H1 (cell line): ENCODE measurements around the gene AAGAB. TPM values are rescaled to one million over a fixed set of nuclear protein-coding genes. Genes with fewer than 3 reads are reported as not detected.

Experiments used
- BACH1 ChIP-seq: IDR thresholded peaks from 2 replicates; pipeline ENCODE4 v1.6.1; 2012; ENCODE audit warnings: low read length, improper control_type of control experiment
- EZH2 ChIP-seq: fragments of 200-600 bp; sonication (generic); IDR thresholded peaks from 2 replicates; pipeline ENCODE4 v1.7.1; 2012; ENCODE audit warnings: low read depth, mild to moderate bottlenecking, moderate library complexity, low read length, inconsistent platforms; ENCODE audit not compliant: severe bottlenecking
- GABPA ChIP-seq: IDR thresholded peaks from 2 replicates; pipeline ENCODE4 v1.6.1; 2011; ENCODE audit warnings: mild to moderate bottlenecking, low read length, moderate library complexity, borderline replicate concordance; ENCODE audit not compliant: insufficient read depth
- HDAC2 ChIP-seq, 2 experiments: fragments of 300-600 bp in 1 of 2; sonication (generic) in 1 of 2; IDR thresholded peaks; 2 replicates each; pipeline ENCODE4 v1.6.1; 2011 to 2012; ENCODE audit warnings: low read depth in 2 of 2, low read length in 2 of 2, mild to moderate bottlenecking in 2 of 2, moderate library complexity in 2 of 2, borderline replicate concordance in 1 of 2, inconsistent platforms in 1 of 2
- SIRT6 ChIP-seq: IDR thresholded peaks from one replicate; pipeline ENCODE4 v1.7.1; 2012; ENCODE audit warnings: low read length, inconsistent platforms
- SP1 ChIP-seq: IDR thresholded peaks from 2 replicates; pipeline ENCODE4 v1.6.1; 2011; ENCODE audit warnings: low read depth, low read length
- TAF7 ChIP-seq: optimal IDR thresholded peaks from 2 replicates; pipeline ENCODE3; 2011; ENCODE audit warnings: low read depth, mild to moderate bottlenecking, inconsistent platforms, low read length, moderate library complexity, borderline replicate concordance
- polyA plus RNA-seq, 7 experiments: library from polyadenylated mRNA; depleted of rRNA in 3 of 7; stranded (reverse) in 5 of 7; unstranded in 2 of 7; fragments of >200 nt in 5 of 7; fragments of 200-250 nt in 2 of 7; gene quantifications; 1 replicate in 5 of 7; 2 replicates in 1 of 7; 4 replicates in 1 of 7; pipeline versions ENCODE4 v1.2.1 to v1.2.3, GENCODE V29; 2011 to 2013; ENCODE audit warnings: missing spikeins in 2 of 7, mixed read lengths in 2 of 7
- total RNA-seq: library from RNA; stranded (reverse); fragmentation: NEBNext Ultra II Directional; extraction: Animal tissue kit (Norgen Biotek cat#: 25700); gene quantifications from 2 replicates; pipeline ENCODE4 v1.2.1, GENCODE V29; 2021
- TF ChIP-seq, protein P1 (sequence below): fragments of 300-600 bp; sonication (generic); IDR thresholded peaks from 2 replicates; pipeline ENCODE4 v1.7.1; 2012; ENCODE audit warnings: low read length, moderate library complexity, mild to moderate bottlenecking, inconsistent platforms; ENCODE audit not compliant: insufficient replicate concordance
- TF ChIP-seq, protein P2 (sequence below): IDR thresholded peaks from 2 replicates; pipeline ENCODE4 v1.6.1; 2011; ENCODE audit warnings: low read depth, mild to moderate bottlenecking, low read length; ENCODE audit not compliant: insufficient read depth

The AAGAB gene
- total and polyA plus RNA-seq, 2 of the 8 experiments (the other 6 are each of a cell fraction or from before 2014, with no cell fraction given), result 20.1 to 45.9 TPM

DNA sequence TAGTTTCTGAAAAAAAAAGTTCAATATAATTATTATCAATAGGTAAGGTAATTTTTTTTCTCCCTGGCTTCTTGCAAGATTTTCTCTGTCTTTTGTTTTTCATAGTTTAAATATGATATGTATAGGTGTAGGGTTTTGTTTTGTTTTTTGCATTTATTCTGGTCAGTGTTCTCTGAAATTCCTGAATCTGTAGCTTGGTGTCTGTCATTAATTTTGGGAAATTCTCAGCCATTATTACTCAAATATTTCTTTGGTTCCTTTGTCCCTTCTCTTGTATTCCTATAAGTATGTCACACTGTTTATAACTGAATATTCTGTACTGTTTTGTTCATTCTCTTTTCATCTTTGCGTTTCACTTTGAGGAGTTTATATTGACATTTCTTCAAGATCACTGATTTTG, 22.2 kb upstream of the AAGAB start (continued):
- TF ChIP-seq, protein P1, sequence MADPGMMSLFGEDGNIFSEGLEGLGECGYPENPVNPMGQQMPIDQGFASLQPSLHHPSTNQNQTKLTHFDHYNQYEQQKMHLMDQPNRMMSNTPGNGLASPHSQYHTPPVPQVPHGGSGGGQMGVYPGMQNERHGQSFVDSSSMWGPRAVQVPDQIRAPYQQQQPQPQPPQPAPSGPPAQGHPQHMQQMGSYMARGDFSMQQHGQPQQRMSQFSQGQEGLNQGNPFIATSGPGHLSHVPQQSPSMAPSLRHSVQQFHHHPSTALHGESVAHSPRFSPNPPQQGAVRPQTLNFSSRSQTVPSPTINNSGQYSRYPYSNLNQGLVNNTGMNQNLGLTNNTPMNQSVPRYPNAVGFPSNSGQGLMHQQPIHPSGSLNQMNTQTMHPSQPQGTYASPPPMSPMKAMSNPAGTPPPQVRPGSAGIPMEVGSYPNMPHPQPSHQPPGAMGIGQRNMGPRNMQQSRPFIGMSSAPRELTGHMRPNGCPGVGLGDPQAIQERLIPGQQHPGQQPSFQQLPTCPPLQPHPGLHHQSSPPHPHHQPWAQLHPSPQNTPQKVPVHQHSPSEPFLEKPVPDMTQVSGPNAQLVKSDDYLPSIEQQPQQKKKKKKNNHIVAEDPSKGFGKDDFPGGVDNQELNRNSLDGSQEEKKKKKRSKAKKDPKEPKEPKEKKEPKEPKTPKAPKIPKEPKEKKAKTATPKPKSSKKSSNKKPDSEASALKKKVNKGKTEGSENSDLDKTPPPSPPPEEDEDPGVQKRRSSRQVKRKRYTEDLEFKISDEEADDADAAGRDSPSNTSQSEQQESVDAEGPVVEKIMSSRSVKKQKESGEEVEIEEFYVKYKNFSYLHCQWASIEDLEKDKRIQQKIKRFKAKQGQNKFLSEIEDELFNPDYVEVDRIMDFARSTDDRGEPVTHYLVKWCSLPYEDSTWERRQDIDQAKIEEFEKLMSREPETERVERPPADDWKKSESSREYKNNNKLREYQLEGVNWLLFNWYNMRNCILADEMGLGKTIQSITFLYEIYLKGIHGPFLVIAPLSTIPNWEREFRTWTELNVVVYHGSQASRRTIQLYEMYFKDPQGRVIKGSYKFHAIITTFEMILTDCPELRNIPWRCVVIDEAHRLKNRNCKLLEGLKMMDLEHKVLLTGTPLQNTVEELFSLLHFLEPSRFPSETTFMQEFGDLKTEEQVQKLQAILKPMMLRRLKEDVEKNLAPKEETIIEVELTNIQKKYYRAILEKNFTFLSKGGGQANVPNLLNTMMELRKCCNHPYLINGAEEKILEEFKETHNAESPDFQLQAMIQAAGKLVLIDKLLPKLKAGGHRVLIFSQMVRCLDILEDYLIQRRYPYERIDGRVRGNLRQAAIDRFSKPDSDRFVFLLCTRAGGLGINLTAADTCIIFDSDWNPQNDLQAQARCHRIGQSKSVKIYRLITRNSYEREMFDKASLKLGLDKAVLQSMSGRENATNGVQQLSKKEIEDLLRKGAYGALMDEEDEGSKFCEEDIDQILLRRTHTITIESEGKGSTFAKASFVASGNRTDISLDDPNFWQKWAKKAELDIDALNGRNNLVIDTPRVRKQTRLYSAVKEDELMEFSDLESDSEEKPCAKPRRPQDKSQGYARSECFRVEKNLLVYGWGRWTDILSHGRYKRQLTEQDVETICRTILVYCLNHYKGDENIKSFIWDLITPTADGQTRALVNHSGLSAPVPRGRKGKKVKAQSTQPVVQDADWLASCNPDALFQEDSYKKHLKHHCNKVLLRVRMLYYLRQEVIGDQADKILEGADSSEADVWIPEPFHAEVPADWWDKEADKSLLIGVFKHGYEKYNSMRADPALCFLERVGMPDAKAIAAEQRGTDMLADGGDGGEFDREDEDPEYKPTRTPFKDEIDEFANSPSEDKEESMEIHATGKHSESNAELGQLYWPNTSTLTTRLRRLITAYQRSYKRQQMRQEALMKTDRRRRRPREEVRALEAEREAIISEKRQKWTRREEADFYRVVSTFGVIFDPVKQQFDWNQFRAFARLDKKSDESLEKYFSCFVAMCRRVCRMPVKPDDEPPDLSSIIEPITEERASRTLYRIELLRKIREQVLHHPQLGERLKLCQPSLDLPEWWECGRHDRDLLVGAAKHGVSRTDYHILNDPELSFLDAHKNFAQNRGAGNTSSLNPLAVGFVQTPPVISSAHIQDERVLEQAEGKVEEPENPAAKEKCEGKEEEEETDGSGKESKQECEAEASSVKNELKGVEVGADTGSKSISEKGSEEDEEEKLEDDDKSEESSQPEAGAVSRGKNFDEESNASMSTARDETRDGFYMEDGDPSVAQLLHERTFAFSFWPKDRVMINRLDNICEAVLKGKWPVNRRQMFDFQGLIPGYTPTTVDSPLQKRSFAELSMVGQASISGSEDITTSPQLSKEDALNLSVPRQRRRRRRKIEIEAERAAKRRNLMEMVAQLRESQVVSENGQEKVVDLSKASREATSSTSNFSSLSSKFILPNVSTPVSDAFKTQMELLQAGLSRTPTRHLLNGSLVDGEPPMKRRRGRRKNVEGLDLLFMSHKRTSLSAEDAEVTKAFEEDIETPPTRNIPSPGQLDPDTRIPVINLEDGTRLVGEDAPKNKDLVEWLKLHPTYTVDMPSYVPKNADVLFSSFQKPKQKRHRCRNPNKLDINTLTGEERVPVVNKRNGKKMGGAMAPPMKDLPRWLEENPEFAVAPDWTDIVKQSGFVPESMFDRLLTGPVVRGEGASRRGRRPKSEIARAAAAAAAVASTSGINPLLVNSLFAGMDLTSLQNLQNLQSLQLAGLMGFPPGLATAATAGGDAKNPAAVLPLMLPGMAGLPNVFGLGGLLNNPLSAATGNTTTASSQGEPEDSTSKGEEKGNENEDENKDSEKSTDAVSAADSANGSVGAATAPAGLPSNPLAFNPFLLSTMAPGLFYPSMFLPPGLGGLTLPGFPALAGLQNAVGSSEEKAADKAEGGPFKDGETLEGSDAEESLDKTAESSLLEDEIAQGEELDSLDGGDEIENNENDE, result no peak
- TF ChIP-seq SP1 (no peak), BACH1 (no peak), GABPA (no peak), SIRT6 (no peak), TAF7 (no peak), EZH2 (no peak), HDAC2 (IDR thresholded peaks at IDR 0.05; ENCODE audit: borderline replicate concordance in 1 of 2, low read depth in 2 of 2, low read length in 2 of 2) (no peak)
- TF ChIP-seq, protein P2, sequence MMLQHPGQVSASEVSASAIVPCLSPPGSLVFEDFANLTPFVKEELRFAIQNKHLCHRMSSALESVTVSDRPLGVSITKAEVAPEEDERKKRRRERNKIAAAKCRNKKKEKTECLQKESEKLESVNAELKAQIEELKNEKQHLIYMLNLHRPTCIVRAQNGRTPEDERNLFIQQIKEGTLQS, result no peak
